Activated CD4-positive, alpha-beta T cell treated with anti-CD3 and anti-CD28 coated beads, Interleukin-2, amount 10 ng/mL, durations not matched to agents 24 days and 14 days (primary cell): ENCODE measurements around the gene NR5A2. TPM values are rescaled to one million over a fixed set of nuclear protein-coding genes. Genes with fewer than 3 reads are reported as not detected.
A peak's percentile ranks its signal among the peaks of the same experiment; 100 is the strongest.

ENCODE experiments used
- DNase-seq: peaks from one replicate; pipeline ENCODE4 v3.0.0; 2022
- H3K27ac Mint-ChIP-seq: one replicate; pipeline ENCODE4 v1.8.0; 2022; ENCODE audit warnings: mild to moderate bottlenecking, mixed read lengths
- H3K27me3 Mint-ChIP-seq: one replicate; pipeline ENCODE4 v1.8.0; 2022; ENCODE audit warnings: mixed read lengths
- H3K36me3 Mint-ChIP-seq: one replicate; pipeline ENCODE4 v1.8.0; 2022; ENCODE audit warnings: low read depth, mild to moderate bottlenecking, mixed read lengths
- H3K4me1 Mint-ChIP-seq: one replicate; pipeline ENCODE4 v1.8.0; 2021; ENCODE audit warnings: mixed read lengths
- H3K4me3 Mint-ChIP-seq: one replicate; pipeline ENCODE4 v1.8.0; 2022; ENCODE audit warnings: mild to moderate bottlenecking, moderate library complexity, mixed read lengths
- H3K9me3 Mint-ChIP-seq: one replicate; pipeline ENCODE4 v1.8.0; 2021; ENCODE audit warnings: mixed read lengths
- intact Hi-C: fragments of 100-400 bp; cut with micrococcal nuclease; formaldehyde crosslinking; loops from one replicate; pipeline ENCODE4 v1.15.1; 2023
- total RNA-seq: library from RNA; stranded (reverse); gene quantifications from 2 replicates; pipeline ENCODE4 v1.2.3, GENCODE V29; 2022

NR5A2 gene
- total RNA-seq, 1 donor from 2014 or later = not detected

DNA sequence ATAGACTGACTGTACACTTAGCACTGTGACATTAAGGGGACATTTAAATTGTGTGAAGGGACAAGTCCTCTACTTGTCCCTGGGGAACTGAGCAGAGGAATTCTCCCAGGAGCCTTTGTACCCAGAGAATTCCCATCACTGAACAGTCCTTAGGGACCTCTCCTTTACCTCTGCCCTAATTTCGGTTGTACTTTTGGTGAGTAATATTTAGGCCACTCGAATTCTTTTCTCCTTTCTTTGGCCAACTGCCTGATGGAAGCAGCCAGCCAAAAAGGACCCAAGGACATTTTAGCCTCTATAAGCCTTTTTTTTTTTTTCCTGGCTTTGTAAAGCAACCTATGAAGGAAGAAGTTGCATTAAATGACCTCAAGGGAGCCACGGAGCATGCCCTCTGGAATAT, 71.5 kb downstream of the NR5A2 start:
- Mint-ChIP-seq H3K36me3 (no peaks in the 10 kb centered on the region), H3K4me1 (peaks cover 3% of the 10 kb centered on the region)
- intact Hi-C loops = no loop called here

DNA sequence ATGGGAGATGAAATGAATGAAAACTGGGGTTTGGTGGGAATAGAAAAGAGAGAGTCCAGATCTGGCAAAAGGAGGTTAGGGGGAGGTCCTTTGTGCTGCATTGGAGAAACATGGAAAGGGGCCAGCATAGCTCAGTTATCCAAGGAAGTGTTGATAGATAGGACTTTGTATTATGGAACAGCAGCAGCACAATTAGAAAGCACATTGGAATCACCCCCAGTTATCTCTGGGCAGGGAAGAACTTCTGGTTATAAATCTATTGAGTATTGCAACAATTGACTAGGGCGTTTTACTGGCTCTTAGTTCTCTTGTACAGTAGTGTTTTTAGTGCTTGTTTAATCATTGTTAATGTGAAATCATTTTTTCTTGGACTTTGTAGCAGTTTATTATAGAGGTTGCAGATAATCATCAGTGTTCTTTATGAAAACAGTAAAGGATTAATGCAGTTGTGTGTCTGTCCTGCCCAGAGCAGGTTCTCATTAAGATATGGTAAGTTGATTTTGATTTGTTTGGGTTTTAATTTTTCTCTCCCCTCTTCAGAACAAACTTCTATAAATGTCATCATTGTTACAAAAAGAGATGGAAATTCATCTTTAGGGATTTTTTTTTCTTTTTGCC, 76.6 kb downstream of the NR5A2 start:
- Mint-ChIP-seq H3K27ac (no peak overlapping the region), H3K9me3 (no peaks in the 10 kb centered on the region), H3K36me3 (no peaks in the 10 kb centered on the region), H3K4me3 (no peak overlapping the region), H3K27me3 (peaks cover 16% of the 10 kb centered on the region), H3K4me1 (peaks cover 3% of the 10 kb centered on the region)
- intact Hi-C loops = no loop called here
- DNase-seq = no peak

More for the DNA sequence above, 71.5 kb downstream of the NR5A2 start:
- no peaks in the 10 kb centered on the region for H3K9me3 Mint-ChIP-seq
- peaks cover 9% of the 10 kb centered on the region for H3K27me3 Mint-ChIP-seq
- no peak for DNase-seq
- no peak overlapping the region for H3K27ac Mint-ChIP-seq
- no peak overlapping the region for H3K4me3 Mint-ChIP-seq

DNA sequence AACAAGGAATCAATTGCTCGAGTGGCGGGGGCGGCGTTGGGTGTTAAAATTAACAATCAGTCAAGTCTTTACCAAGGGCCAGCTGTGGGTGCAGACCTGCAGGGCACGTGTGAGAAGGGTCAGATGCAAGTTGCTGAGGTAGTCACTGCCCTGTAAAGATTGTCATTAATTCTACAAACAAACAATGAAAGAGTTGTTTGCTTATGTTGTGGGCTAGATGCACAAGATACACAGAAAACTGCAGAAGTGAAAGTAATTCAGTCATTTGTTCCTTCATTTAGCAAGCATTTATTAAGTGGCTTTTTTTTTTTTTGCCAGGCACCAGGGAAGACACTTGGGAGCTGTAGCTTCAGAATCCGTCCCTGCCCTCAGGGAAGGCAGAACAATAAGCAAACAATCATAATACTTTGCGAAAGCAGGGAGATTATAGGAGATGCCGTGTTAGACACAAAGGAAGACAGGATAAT, 79.5 kb downstream of the NR5A2 start:
- no peak overlapping the region for H3K4me3 Mint-ChIP-seq
- intact Hi-C loops = no loop called here
- no peak overlapping the region for H3K27ac Mint-ChIP-seq
- DNase-seq = no peak
- H3K27me3 Mint-ChIP-seq = peaks cover 25% of the 10 kb centered on the region
- H3K36me3 Mint-ChIP-seq = no peaks in the 10 kb centered on the region
- no peaks in the 10 kb centered on the region for H3K9me3 Mint-ChIP-seq
- H3K4me1 Mint-ChIP-seq = peaks cover 3% of the 10 kb centered on the region

DNA sequence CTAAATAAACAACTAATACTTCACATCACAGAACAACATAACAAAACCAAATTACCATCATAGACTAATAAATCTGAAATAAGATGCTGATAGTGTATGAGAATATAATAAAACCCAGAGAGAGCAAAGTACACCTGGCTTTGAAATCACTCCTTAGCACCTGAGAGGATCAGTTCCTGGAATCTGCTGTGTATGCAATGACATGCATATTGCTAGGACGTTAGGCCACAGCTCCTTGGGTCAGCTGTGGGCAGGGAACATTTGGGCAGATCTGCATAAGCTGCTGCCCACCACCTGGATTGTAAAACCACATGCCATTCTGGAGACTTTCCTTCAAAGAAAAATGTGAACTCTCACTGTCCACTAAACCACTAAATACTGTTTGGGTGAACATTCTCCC, 81.1 kb downstream of the NR5A2 start:
- no peaks in the 10 kb centered on the region for H3K9me3 Mint-ChIP-seq
- no peaks in the 10 kb centered on the region for H3K36me3 Mint-ChIP-seq
- DNase-seq = no peak
- intact Hi-C loops = no loop called here
- no peak overlapping the region for H3K4me3 Mint-ChIP-seq
- peaks cover 29% of the 10 kb centered on the region for H3K27me3 Mint-ChIP-seq
- no peak overlapping the region for H3K27ac Mint-ChIP-seq
- H3K4me1 Mint-ChIP-seq = no peaks in the 10 kb centered on the region

DNA sequence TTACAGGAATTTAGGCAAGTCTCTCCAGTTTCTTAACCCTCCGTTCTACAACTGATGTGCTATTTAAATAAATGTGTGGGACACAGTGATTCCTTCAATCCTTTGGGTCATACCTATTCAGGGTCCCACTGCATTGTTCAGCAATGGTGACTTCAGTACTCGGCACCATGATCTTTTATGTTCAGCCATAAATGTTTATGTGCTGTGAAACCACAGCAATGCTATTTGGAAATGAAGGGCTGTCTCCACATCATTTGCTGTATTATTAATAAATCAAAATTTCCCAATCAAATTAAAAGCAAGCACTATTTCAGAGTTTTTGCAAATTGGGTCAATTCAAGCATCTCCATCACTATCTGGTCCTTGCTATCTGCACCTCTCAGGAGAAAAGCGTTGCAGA, 84.8 kb downstream of the NR5A2 start:
- Mint-ChIP-seq H3K36me3 (no peaks in the 10 kb centered on the region), H3K4me3 (no peak overlapping the region), H3K27ac (no peak overlapping the region), H3K4me1 (no peaks in the 10 kb centered on the region), H3K27me3 (peaks cover 28% of the 10 kb centered on the region), H3K9me3 (no peaks in the 10 kb centered on the region)
- intact Hi-C loops = no loop called here
- no peak for DNase-seq

DNA sequence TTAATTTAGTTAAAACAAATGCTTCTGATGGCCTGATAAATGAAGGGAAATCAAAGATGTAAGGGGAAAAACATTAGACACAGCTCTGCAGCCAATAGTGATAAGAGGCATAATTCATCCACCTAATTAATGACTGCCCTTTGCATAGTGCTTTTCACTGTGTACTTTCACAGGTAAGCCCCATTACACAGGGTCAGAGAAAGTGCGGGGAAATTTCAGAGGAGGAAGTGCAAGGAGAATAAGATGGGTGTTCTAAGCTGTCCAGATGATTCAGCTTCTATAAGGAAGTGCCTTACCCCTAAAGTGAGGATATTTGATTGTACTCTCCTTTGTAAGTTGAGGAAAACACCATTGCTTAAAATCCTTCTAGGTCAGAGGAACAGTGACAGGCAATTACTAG, 88.0 kb downstream of the NR5A2 start:
- Mint-ChIP-seq H3K36me3 (no peaks in the 10 kb centered on the region), H3K9me3 (no peaks in the 10 kb centered on the region), H3K27me3 (peaks cover 21% of the 10 kb centered on the region), H3K27ac (no peak overlapping the region), H3K4me1 (no peaks in the 10 kb centered on the region), H3K4me3 (no peak overlapping the region)
- intact Hi-C loops = no loop called here
- DNase-seq = no peak

DNA sequence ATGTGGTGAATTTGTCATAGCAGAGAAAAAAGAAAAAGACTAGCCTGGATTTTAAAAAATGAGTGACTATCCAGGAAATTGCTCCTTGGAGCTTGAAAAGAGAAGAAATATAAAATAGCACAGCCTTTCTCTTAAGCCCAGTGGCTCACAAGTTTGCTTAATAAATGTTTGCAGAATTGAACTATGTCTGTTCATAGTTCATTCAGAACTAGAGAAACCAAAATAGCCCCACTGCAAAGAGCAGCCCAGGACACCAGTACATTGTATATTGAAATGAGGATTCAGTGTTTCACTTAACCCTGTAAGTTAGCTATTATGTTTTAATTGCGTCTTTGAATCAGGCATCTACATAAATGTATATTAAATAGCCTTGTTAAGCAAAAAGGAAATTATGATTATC, 88.8 kb downstream of the NR5A2 start:
- H3K9me3 Mint-ChIP-seq = no peaks in the 10 kb centered on the region
- intact Hi-C loops = no loop called here
- no peak overlapping the region for H3K27ac Mint-ChIP-seq
- DNase-seq = no peak
- H3K4me3 Mint-ChIP-seq = no peak overlapping the region
- H3K4me1 Mint-ChIP-seq = no peaks in the 10 kb centered on the region
- no peaks in the 10 kb centered on the region for H3K36me3 Mint-ChIP-seq
- peaks cover 27% of the 10 kb centered on the region for H3K27me3 Mint-ChIP-seq

DNA sequence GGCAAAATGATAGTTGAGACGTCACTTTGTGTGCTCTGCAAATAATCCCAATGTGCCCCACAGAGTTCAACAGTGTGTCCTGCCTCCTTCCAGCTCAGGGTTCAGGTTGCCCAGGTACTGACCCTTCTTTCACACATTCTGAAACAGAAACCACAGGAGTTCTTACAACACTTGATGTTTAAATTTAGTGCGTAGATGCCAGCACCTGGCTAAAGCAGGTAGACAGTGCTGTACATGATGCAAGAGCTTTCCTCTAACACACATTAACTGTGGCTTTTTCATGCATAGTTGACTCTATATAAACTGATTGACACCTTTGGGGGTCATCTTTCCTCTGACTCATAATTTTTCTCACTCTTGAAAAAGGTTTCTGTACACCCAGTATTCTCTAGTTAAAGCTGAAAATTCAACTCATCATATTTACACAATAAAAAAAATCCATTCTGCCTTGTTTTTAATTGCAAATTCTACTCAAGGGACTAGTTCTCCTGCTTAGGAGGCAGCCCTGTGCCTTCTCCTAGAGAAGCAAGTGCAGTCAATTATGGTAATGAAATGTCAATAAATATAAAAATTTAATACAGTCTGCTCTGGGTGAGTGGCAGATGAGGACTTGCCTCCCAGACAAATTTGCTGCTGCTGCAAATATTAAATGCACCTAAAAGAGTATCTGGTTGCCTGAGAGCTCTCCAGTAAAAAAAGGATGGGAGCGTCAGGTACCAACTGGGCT, 91.4 kb downstream of the NR5A2 start:
- no peaks in the 10 kb centered on the region for H3K4me1 Mint-ChIP-seq
- intact Hi-C loops = no loop called here
- peaks cover 28% of the 10 kb centered on the region for H3K27me3 Mint-ChIP-seq
- no peaks in the 10 kb centered on the region for H3K9me3 Mint-ChIP-seq
- H3K27ac Mint-ChIP-seq = no peak overlapping the region
- no peak overlapping the region for H3K4me3 Mint-ChIP-seq
- no peaks in the 10 kb centered on the region for H3K36me3 Mint-ChIP-seq
- no peak for DNase-seq

DNA sequence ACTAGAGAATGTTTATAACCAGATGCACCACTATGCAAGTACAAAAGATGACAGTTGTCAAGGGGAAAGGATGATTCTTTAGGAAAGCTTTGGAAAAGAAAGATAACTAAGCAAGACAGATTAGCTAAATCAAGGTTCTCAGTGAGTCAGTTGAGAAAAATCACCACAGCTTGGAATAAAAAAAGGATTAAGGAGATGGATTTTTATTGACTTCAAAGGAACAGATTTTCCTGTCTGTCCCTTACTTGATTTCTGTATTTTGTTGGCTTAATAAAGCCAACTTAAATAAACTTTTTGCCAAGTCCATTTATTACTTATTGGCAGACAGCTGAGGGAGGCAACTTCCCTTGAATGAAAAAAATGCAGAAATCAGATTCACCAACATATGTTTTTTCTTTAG, 93.9 kb downstream of the NR5A2 start:
- DNase-seq = no peak

DNA sequence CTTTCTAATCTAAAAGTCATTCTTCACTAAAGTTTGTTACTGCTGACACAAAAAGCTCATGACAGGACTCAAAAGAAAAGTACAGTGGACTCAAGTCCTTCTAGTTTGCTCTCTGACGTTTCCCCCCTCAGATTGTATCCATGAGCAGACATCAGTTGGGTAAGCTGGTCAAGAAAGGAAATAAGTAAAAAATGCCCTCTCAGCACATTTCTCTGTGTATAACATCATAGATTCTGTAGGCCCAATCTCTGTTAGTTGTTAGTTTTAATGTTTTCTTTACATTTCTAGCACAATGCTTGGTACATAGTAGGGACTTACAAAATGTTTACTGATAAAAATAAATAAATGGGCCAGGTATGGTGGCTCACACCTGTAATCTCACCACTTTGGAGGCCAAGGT, 96.8 kb downstream of the NR5A2 start:
- H3K4me1 Mint-ChIP-seq = peaks cover 5% of the 10 kb centered on the region
- DNase-seq = no peak

More for the DNA sequence above, 93.9 kb downstream of the NR5A2 start:
- no peak overlapping the region for H3K4me3 Mint-ChIP-seq
- intact Hi-C loops = no loop called here
- no peaks in the 10 kb centered on the region for H3K9me3 Mint-ChIP-seq
- no peaks in the 10 kb centered on the region for H3K36me3 Mint-ChIP-seq
- H3K27me3 Mint-ChIP-seq = peaks cover 25% of the 10 kb centered on the region
- no peak overlapping the region for H3K27ac Mint-ChIP-seq
- H3K4me1 Mint-ChIP-seq = no peaks in the 10 kb centered on the region

DNA sequence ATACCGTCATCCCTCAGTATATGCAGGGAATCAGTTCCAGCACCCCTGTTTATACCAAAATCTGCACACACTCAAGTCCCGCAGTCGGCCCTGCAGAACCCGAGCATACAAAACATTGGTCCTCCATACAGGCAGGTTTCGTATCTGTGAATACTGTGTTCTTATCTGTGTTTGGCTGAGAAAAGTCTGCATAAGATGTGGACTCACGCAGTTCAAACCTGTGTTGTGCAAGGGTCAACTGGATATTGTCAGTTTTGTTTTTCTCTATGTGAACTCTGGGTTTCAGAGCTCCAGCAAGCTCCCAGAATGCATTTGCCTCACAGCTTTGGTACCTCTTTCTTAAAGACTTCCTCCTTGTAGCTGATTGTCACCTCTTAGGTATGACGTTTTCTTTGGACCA, 100.6 kb downstream of the NR5A2 start:
- intact Hi-C loops = no loop called here
- no peak overlapping the region for H3K27ac Mint-ChIP-seq
- H3K9me3 Mint-ChIP-seq = no peaks in the 10 kb centered on the region
- peaks cover 16% of the 10 kb centered on the region for H3K4me1 Mint-ChIP-seq
- no peak for DNase-seq
- peaks cover 14% of the 10 kb centered on the region for H3K27me3 Mint-ChIP-seq
- no peaks in the 10 kb centered on the region for H3K36me3 Mint-ChIP-seq
- H3K4me3 Mint-ChIP-seq = no peak overlapping the region

More for the DNA sequence above, 96.8 kb downstream of the NR5A2 start:
- Mint-ChIP-seq H3K9me3 (no peaks in the 10 kb centered on the region), H3K36me3 (no peaks in the 10 kb centered on the region), H3K27me3 (peaks cover 25% of the 10 kb centered on the region), H3K4me3 (no peak overlapping the region), H3K27ac (no peak overlapping the region)
- intact Hi-C loops = no loop called here

DNA sequence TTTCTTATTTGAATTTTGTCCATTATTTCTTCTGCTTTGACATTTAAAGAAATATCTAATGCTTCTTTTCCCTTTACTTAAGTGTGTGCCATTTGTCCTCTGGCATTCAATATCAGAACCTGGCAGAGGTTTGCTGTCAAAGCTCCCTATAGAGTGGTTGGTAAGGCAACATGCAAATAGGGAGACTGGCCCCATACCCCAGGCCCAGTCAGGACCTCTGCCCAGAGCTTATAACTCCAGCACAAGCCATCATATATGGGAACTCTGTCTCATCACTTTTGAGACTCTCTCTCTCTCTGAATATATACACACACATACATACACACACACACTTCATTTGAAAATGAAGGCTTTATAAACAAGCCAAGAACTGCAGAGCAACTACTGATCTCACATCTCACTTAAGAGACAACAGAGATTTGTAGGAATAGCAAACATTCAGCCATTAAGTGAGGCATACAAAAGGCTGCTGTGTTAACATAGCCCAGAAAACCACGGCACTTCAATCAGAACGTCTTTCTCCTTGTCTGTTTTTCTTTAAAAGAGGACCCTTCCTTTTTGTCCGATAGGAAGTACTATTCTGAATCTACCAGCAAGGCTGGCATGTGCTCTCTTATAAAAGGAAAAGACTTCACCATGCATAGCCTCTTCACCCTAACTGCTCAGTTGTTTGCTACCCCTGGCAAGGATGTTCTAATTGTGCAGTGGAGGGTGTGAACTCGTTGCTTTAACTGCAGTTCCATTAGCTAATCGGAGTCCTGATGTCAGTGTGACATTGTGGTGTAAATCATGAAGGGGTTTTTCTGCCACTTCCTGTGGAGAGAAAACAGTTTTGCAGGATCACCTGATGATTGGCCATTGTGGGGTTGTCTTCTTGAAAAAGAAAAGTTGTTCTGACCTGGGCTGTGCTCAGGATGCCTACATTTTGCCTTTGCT, 101.7 kb downstream of the NR5A2 start:
- intact Hi-C loops = no loop called here
- Mint-ChIP-seq H3K36me3 (no peaks in the 10 kb centered on the region), H3K4me1 (peaks cover 16% of the 10 kb centered on the region), H3K27ac (peak overlapping the region; percentile 77), H3K27me3 (peaks cover 13% of the 10 kb centered on the region), H3K4me3 (peak overlapping the region; percentile 9), H3K9me3 (no peaks in the 10 kb centered on the region)
- peak; percentile 79 for DNase-seq

DNA sequence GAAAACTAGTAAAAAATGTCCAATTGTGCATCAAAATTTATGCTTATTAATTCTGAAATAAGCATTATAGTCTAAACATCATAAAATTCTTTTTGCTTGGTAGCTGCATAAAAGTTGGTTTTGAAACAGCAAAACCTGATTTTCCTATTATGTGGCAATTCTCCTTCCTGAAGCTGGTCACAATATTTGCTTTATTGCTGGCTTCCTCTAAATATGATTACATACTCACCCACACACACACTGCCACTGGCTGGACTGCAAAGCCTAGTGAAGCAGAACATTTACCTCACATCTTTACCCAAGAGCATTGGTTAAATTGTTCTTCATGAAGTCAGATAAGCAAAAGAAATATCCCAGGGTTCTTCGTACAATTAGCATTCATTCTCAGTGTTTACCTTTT, 103.0 kb downstream of the NR5A2 start:
- H3K27me3 Mint-ChIP-seq = peaks cover 9% of the 10 kb centered on the region
- intact Hi-C loops = loop anchor here (10.0 kb wide), 1 partner anchor 446 kb away; no protein-coding TSS in a partner anchor
- H3K36me3 Mint-ChIP-seq = no peaks in the 10 kb centered on the region
- H3K9me3 Mint-ChIP-seq = no peaks in the 10 kb centered on the region
- no peak for DNase-seq
- no peak overlapping the region for H3K27ac Mint-ChIP-seq
- peaks cover 16% of the 10 kb centered on the region for H3K4me1 Mint-ChIP-seq
- no peak overlapping the region for H3K4me3 Mint-ChIP-seq
